Liver (tissue), 9 donors: ENCODE results near the gene F11. TPM values are rescaled to one million over a fixed set of nuclear protein-coding genes. Genes with fewer than 3 reads are reported as not detected.
"Not testable (repeated sequence)": the region's sequence is repeated elsewhere in the genome, so short reads cannot be mapped to it uniquely, and the experiment has no call there.

Experiments used
- DNase-seq: peaks from one replicate; pipeline ENCODE4 v3.0.0-alpha.2; 2017; ENCODE audit warnings: low spot score
- H3K27ac ChIP-seq, 2 donors: one replicate each; pipeline ENCODE4 v1.7.0; 2013; ENCODE audit warnings: inconsistent platforms in 2 of 2, low read length in 2 of 2, control low read depth in 1 of 2, low read depth in 1 of 2, mild to moderate bottlenecking in 1 of 2
- H3K27me3 ChIP-seq, 4 donors: one replicate each; pipeline versions ENCODE4 v1.6.1 to v1.7.0; 2013; ENCODE audit warnings: low read length in 3 of 4, inconsistent platforms in 1 of 4, mild to moderate bottlenecking in 1 of 4, moderate library complexity in 1 of 4; ENCODE audit not compliant: control insufficient read depth in 4 of 4, insufficient read depth in 4 of 4
- H3K36me3 ChIP-seq, 4 donors: one replicate each; pipeline versions ENCODE4 v1.6.1 to v1.7.0; 2013; ENCODE audit warnings: low read length in 3 of 4, mild to moderate bottlenecking in 3 of 4, low read depth in 1 of 4, moderate library complexity in 1 of 4; ENCODE audit not compliant: control insufficient read depth in 4 of 4, insufficient read depth in 3 of 4
- H3K4me1 ChIP-seq, 4 donors: one replicate each; pipeline versions ENCODE4 v1.6.1 to v1.7.0; 2013; ENCODE audit warnings: low read length in 3 of 4, mild to moderate bottlenecking in 3 of 4, moderate library complexity in 1 of 4; ENCODE audit not compliant: control insufficient read depth in 4 of 4, insufficient read depth in 4 of 4
- H3K4me3 ChIP-seq, 3 donors: one replicate each; pipeline versions ENCODE4 v1.6.1 to v1.7.0; 2013; ENCODE audit warnings: low read length in 3 of 3, control low read depth in 1 of 3, low read depth in 1 of 3, mild to moderate bottlenecking in 1 of 3
- H3K9ac ChIP-seq, 2 donors: one replicate each; pipeline ENCODE4 v1.7.0; 2013; ENCODE audit warnings: low read length in 2 of 2, mild to moderate bottlenecking in 2 of 2, moderate library complexity in 2 of 2, control low read depth in 1 of 2, low read depth in 1 of 2
- H3K9me3 ChIP-seq, 4 donors: one replicate each; pipeline versions ENCODE4 v1.6.1 to v1.7.0; 2013; ENCODE audit warnings: low read length in 3 of 4; ENCODE audit not compliant: control insufficient read depth in 4 of 4
- ATF3 ChIP-seq: IDR thresholded peaks from 2 replicates; pipeline ENCODE4 v1.6.1; 2016; ENCODE audit warnings: antibody characterized with exemption
- CTCF ChIP-seq: fragments of 150-350 bp; IDR thresholded peaks from 2 replicates; pipeline ENCODE4 v1.5.1; 2017; ENCODE audit warnings: improper control_type of control experiment, low read depth, low read length; ENCODE audit not compliant: missing input control
- EGR1 ChIP-seq, 2 donors: IDR thresholded peaks; 2 replicates each; pipeline ENCODE4 v1.6.1; 2016 to 2018; ENCODE audit warnings: antibody characterized with exemption in 2 of 2, low read depth in 2 of 2
- FOXA1 ChIP-seq: IDR thresholded peaks from 2 replicates; pipeline ENCODE4 v1.6.1; 2016; ENCODE audit warnings: antibody characterized with exemption
- FOXA2 ChIP-seq: IDR thresholded peaks from 2 replicates; pipeline ENCODE4 v1.6.1; 2016; ENCODE audit warnings: antibody characterized with exemption
- GABPA ChIP-seq, 2 donors: IDR thresholded peaks in 1 of 2; conservative IDR thresholded peaks in 1 of 2; 2 replicates each; pipeline ENCODE4 v1.6.1; 2016; ENCODE audit warnings: antibody characterized with exemption in 2 of 2, mild to moderate bottlenecking in 1 of 2, moderate library complexity in 1 of 2
- HNF4A ChIP-seq, 2 donors: conservative IDR thresholded peaks; 2 replicates each; pipeline ENCODE4 v1.6.1; 2016; ENCODE audit warnings: antibody characterized with exemption in 2 of 2, mild to moderate bottlenecking in 2 of 2
- HNF4G ChIP-seq: IDR thresholded peaks from 2 replicates; pipeline ENCODE4 v1.6.1; 2016; ENCODE audit warnings: antibody characterized with exemption
- JUND ChIP-seq, 2 donors: IDR thresholded peaks; 2 replicates each; pipeline ENCODE4 v1.6.1; 2016; ENCODE audit warnings: antibody characterized with exemption in 2 of 2
- MAX ChIP-seq: IDR thresholded peaks from 2 replicates; pipeline ENCODE4 v1.6.1; 2016; ENCODE audit warnings: antibody characterized with exemption
- NR2F2 ChIP-seq: IDR thresholded peaks from 2 replicates; pipeline ENCODE4 v1.6.1; 2016; ENCODE audit warnings: antibody characterized with exemption
- RAD21 ChIP-seq, 2 donors: IDR thresholded peaks; 2 replicates each; pipeline ENCODE4 v1.6.1; 2016; ENCODE audit warnings: antibody characterized with exemption in 2 of 2, mild to moderate bottlenecking in 2 of 2
- REST ChIP-seq: IDR thresholded peaks from 2 replicates; pipeline ENCODE4 v1.6.1; 2016; ENCODE audit warnings: antibody characterized with exemption, mild to moderate bottlenecking
- RXRA ChIP-seq, 2 donors: IDR thresholded peaks; 2 replicates each; pipeline ENCODE4 v1.6.1; 2017 to 2018; ENCODE audit warnings: antibody characterized with exemption in 2 of 2, mild to moderate bottlenecking in 1 of 2
- SP1 ChIP-seq: IDR thresholded peaks from 2 replicates; pipeline ENCODE4 v1.6.1; 2018; ENCODE audit warnings: antibody characterized with exemption, mild to moderate bottlenecking
- TAF1 ChIP-seq: conservative IDR thresholded peaks from 2 replicates; pipeline ENCODE4 v1.6.1; 2016; ENCODE audit warnings: antibody characterized with exemption, mild to moderate bottlenecking
- YY1 ChIP-seq: IDR thresholded peaks from 2 replicates; pipeline ENCODE4 v1.6.1; 2016; ENCODE audit warnings: antibody characterized with exemption, mild to moderate bottlenecking
- ZBTB33 ChIP-seq: IDR thresholded peaks from 2 replicates; pipeline ENCODE4 v1.6.1; 2016; ENCODE audit warnings: antibody characterized with exemption
- WGBS: extraction: QIAGEN DNeasy Blood & Tissue Kit; methylation state at CpG from one replicate; pipeline ENCODE4 v1.1.7; 2013; 5-methylcytosine and 5-hydroxymethylcytosine counted together
- polyA plus RNA-seq, 2 donors: library from polyadenylated mRNA; stranded (reverse) in 1 of 2; unstranded in 1 of 2; fragments of 200-250 nt in 1 of 2; fragments of >200 nt in 1 of 2; fragmentation: Nextera tagmentation in 1 of 2; extraction: Ambion mirVana in 1 of 2; gene quantifications; one replicate each; pipeline versions ENCODE4 v1.2.1 to v1.2.3, GENCODE V29; 2013 to 2015
- total RNA-seq, 2 donors: library from RNA; depleted of rRNA; stranded (reverse); fragments of >200 nt; gene quantifications; one replicate each; pipeline ENCODE4 v1.2.3, GENCODE V29; 2014
- donor health status: healthy.
- donor health status: healthy.
- donor health status: healthy.
- donor health status: healthy.
- donor health status: healthy.

F11 gene
- total and polyA plus RNA-seq, 4 donors = 54.6 to 207 (median 115) TPM

GRCh38 chr4:186318481-186318880 lies 52.5 kb downstream of the F11 start:
- Histone ChIP-seq H3K36me3 (no peaks in the 10 kb centered on the region), H3K4me1 (no peaks in the 10 kb centered on the region), H3K27ac (no peak overlapping the region), H3K9me3 (no peaks in the 10 kb centered on the region), H3K4me3 (no peak overlapping the region), H3K27me3 (peaks cover 0 to 2% (median 0%) of the 10 kb centered on the region in 4 donors), H3K9ac (no peak overlapping the region)
- TF ChIP-seq YY1 (no peak), GABPA (IDR thresholded peaks at IDR 0.05 in 1 of 2, conservative IDR thresholded peaks at IDR 0.05 in 1 of 2) (no peak), JUND (IDR thresholded peaks at IDR 0.05) (no peak), EGR1 (IDR thresholded peaks at IDR 0.05; ENCODE audit: low read depth in 2 of 2) (no peak), RAD21 (IDR thresholded peaks at IDR 0.05) (no peak), FOXA1 (no peak), NR2F2 (no peak), SP1 (no peak), CTCF (no peak), ATF3 (no peak), RXRA (IDR thresholded peaks at IDR 0.05) (no peak), REST (no peak), MAX (no peak), ZBTB33 (no peak), TAF1 (no peak), FOXA2 (no peak), HNF4A (conservative IDR thresholded peaks at IDR 0.05) (no peak), HNF4G (no peak)
- no peak for DNase-seq
- 73% methylated on average over 6 of the region's 6 CpGs for WGBS

- not testable (repeated sequence) for H3K27ac ChIP-seq, H3K9ac ChIP-seq, H3K9me3 ChIP-seq, H3K27me3 ChIP-seq, H3K4me3 ChIP-seq, H3K36me3 ChIP-seq, DNase-seq, H3K4me1 ChIP-seq
- WGBS = 94% methylated on average over 33 of the region's 33 CpGs
Measured at GRCh38 chr4:186324660-186325059, 58.7 kb downstream of the F11 start.
